Spleen (tissue), 7 donors: Measurements from ENCODE around the gene PALLD.

Source experiments
- POLR2A ChIP-seq, 3 donors: fragments of 450-650 bp; IDR thresholded peaks; one replicate each; pipeline ENCODE4 v1.5.1; 2017; ENCODE audit warnings: antibody characterized with exemption in 3 of 3, mild to moderate bottlenecking in 1 of 3
- POLR2AphosphoS5 ChIP-seq, 3 donors: sonication (generic); formaldehyde crosslinking; IDR thresholded peaks; one replicate each; pipeline ENCODE4 v1.5.1; 2017; ENCODE audit warnings: antibody characterized with exemption in 3 of 3
- TF ChIP-seq, protein P1 (sequence below), 11 experiments: fragments of 200-600 bp in 7 of 11; fragments of 450-650 bp in 4 of 11; sonication (generic) in 4 of 11; IDR thresholded peaks in 8 of 11; conservative IDR thresholded peaks in 3 of 11; 1 replicate in 7 of 11; 2 replicates in 4 of 11; pipeline versions ENCODE4 v1.4.0 to v1.8.0; 2016 to 2021; ENCODE audit warnings: antibody characterized with exemption in 11 of 11, inconsistent platforms in 4 of 11, mild to moderate bottlenecking in 1 of 11
- donor health status: DM: no; HTN: no; CAD: no; lungs with moderate emphysema.
- donor health status: DM: no; HTN: no; CAD: no.
- donor health status: DM: no; HTN: no; CAD: no.

- TF ChIP-seq, protein P1, sequence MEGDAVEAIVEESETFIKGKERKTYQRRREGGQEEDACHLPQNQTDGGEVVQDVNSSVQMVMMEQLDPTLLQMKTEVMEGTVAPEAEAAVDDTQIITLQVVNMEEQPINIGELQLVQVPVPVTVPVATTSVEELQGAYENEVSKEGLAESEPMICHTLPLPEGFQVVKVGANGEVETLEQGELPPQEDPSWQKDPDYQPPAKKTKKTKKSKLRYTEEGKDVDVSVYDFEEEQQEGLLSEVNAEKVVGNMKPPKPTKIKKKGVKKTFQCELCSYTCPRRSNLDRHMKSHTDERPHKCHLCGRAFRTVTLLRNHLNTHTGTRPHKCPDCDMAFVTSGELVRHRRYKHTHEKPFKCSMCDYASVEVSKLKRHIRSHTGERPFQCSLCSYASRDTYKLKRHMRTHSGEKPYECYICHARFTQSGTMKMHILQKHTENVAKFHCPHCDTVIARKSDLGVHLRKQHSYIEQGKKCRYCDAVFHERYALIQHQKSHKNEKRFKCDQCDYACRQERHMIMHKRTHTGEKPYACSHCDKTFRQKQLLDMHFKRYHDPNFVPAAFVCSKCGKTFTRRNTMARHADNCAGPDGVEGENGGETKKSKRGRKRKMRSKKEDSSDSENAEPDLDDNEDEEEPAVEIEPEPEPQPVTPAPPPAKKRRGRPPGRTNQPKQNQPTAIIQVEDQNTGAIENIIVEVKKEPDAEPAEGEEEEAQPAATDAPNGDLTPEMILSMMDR (IDR thresholded peaks at IDR 0.05 in 8 of 11, conservative IDR thresholded peaks at IDR 0.05 in 3 of 11): no peak
- no peak for TF ChIP-seq POLR2A (IDR thresholded peaks at IDR 0.05)
- TF ChIP-seq POLR2AphosphoS5 (IDR thresholded peaks at IDR 0.05): no peak
These were observed 9.4 kb upstream of the PALLD start for GRCh38 chr4:168487282-168488035.
